GM18861 (cell line): ENCODE measurements around the gene UGDH.
"Not testable (repeated sequence)": the region's sequence is repeated elsewhere in the genome, so short reads cannot be mapped to it uniquely, and the experiment has no call there.

Experiments used
- ATAC-seq: cut with Tn5 transposase; IDR thresholded peaks from one replicate; pipeline ENCODE4 v1.9.1; 2021; ENCODE audit not compliant: unreplicated experiment

Gene UGDH

GRCh38 chr4:39527296-39528060, at the start of gene UGDH:
Gene UGDH, minus strand, starts transcription at chr4:39527439. Its CDS starts 5,927 bp downstream, at chr4:39521512.
- peak; percentile 90 for ATAC-seq

DNA sequence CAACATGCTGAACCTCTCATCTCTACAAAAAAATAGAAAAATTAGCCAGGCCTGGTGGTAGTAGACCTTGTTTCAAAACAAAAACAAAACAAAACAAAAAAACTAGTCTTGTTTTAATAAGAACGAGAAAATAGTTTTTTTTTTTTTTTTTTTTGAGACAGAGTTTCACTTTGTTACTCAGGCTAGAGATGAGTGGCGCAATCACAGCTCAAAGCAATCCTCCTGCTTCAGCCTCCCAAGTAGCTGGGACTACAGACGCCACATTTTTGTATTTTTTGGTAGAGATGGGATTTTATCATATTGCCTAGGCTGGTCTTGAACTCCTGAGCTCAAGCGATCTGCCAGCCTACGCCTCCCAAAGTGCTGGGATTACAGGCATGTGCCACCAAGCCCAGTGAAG, 47.7 kb upstream of the UGDH start:
- no peak for ATAC-seq

DNA sequence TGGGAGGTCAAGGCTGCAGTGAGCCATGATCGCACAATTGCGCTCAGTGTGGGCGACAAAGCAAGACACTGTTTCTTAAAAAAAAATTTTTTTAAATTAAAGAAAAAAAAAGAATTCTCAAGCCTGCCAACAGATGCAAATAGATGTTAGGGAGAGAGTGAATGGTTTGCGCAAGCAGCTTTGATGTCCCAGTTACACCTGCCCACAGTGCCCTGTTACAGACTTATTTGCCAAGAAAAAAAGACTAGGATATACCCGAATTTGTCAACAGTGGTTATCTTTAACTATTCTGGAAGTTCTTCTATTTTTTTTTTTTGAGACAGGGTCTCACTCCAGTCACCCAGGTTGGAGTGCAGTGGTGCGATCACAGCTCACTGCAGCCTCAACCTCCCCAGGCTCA, 44.3 kb upstream of the UGDH start:
- no peak for ATAC-seq

- no peak for ATAC-seq
Observed at GRCh38 chr4:39571054-39571453, 43.8 kb upstream of the UGDH start.

DNA sequence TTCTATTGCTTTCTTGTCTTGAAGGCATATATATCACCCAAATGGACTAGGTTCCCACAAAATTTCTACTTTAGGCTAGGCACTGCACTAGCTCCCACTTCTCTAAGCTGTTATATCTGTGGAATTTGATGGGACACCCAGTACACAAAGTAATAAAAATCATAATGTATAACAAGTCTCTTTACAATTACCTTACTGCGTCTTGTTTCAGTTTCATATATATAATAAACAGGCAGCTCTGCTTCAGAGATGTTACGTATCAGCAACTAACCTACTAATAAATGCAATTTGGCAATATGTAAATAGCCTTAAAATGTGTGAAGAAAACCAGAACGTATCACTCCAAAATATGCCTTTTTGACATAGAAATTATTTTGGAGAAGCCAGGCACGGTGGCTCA, 42.0 kb upstream of the UGDH start:
- no peak for ATAC-seq

DNA sequence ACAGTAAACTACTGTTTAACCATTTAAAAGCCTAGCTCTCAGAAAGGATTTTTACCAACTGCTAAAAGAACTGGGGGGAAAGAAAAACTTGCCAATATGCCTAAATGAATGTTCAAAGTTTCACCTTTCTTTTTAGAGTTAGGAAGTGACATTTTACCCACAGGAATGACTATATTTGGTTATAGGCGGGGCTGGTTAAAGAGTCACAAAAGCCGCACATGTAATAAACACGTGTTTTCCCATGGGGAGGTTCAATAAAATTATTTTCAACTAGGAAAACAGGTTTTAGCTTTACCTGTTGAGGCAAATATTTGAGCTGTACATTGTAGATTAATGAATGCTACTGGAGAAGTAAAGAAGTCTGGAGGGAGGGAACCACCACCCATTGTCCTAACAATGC, 41.6 kb upstream of the UGDH start:
- ATAC-seq = no peak

GRCh38 chr4:39565878-39566600, 38.8 kb upstream of the UGDH start:
- no peak for ATAC-seq

GRCh38 chr4:39563346-39563847, 36.2 kb upstream of the UGDH start:
- ATAC-seq = no peak

DNA sequence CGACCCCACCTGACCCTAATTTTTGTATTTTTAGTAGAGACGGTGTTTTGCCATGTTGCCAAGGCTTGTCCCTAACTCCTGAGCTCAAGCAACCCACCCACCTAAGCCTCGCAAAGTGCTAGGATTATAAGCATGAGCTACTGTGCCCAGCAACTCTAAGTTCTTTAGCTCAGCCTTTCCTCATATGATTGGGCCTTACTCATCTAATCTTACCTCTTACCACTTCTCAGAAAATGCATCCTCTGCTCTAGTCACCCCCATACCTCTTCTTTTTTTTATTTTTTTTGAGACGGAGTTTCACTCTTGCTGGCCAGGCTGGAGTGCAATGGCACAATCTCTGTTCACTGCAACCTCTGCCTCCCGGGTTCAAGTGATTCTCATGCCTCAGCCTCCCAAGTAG, 35.6 kb upstream of the UGDH start:
- no peak for ATAC-seq

DNA sequence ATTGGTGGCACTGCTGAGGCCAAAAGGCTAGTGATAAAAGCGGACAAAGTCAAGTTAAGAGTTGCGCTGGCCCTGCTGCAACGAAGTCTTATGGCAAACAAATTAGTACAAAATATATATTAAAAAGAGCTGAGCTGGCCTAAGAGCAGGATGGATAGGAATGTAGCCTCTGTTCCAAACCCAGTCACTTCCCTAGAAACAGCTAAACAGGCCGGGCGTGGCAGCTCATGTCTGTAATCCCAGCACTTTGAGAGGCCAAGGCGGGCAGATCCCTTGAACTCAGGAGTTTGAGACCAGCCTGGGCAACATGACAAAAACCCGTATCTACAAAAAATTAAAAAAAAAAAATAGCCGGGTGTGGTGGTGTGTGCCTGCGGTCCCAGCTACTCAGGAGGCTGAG, 32.4 kb upstream of the UGDH start:
- ATAC-seq = no peak

- ATAC-seq = no peak
Observed at GRCh38 chr4:39555472-39555871, 28.2 kb upstream of the UGDH start.

DNA sequence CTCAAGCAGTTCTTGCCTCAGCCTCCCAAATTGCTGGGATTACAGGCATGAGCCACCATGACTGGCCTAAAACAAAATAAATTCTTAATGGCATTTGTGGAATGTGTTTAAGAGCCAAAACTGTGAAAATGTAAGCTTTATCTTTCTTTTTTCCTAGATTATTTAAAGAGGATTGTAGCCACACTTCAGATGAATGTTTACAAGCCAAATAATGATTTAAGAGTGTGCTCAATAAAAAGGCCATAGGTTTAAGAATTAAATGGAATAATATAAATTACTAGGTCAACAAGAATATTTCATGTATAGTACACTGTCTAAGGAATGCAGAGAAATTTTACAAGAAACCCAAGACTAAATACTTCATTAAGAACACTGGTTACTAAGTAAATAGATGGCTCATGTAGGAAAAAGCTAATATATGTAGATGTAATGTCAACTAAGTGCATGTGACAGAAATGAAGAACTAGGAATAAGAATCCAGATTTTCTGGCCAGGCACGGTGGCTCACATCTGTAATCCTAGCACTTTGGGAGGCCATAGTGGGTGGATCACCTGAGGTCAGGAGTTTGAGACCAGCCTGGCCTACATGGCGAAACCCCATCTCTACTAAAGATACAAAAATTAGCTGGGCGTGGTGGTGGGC, 21.3 kb upstream of the UGDH start:
- no peak for ATAC-seq

DNA sequence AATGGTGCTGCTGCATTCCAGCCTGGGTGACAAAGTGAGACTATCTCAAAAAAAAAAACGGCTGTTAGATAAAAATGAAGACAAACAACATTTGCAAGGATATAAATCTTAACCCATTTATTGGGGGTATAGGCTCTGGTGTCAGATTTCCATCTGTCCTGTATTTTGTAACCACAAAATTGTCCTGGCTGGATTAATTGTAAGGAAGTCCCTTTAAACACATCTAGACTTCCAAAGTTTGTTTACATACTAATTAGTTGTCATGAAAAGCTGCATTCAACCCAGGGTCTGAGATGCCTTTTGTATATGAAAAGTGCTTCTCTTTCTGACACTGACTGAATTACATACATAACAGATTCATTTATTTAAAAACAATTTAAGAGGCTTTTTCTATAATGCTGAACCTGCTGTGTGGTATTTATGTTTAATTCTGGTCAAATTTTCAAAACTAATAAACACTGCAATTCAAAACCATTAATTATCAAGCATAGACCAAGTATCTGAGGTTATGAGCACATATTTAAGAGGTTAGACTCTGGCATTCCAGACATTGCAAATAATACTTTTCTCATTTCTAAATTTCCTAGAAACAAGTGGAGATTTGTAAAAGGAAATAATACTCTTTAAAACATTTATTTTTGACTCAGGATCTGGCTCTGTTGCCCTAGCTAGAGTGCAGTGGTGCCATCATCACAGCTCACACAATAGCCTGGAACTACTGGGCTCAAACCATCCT, 17.5 kb upstream of the UGDH start:
- ATAC-seq = no peak

- ATAC-seq = not testable (repeated sequence)
Observed at GRCh38 chr4:39544080-39544479, 16.8 kb upstream of the UGDH start.

DNA sequence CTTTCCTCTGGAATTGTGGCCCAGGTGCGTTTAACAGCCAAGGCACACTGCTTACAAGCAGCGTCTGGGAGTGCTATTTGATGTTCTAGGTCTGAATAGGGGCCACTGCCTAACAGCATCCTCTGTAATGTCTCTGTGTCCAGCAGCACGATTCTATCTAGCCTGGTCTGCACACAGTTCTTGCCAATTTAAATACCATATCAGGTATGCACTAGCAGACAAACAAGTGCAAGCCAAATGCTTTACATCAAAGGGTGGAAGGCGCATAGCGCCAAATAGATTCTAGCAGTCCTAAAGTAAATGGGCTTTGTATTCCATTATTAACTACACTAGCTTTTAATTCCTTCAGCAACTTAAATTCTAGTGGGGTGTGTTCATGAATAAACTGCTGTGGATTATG, 15.8 kb upstream of the UGDH start:
- ATAC-seq = no peak

DNA sequence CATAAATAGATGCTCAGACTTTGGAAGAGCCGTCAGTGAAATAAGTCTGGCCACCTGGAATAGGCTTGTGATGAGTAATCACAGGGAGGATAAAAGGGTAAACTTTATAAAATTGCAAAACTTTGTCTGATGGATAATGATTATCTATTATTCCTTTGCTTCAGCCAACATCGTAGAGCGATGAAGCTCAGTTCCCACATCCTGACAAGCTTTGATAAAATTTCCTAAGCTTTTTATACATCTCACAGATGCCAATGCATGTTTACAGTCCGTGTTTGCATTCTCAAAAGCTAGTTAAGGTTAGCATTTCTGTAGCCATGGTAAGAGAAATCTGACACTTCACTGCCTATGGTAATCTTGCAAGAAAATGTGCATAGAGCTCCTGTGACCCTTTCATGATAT, 15.4 kb upstream of the UGDH start:
- ATAC-seq = no peak

DNA sequence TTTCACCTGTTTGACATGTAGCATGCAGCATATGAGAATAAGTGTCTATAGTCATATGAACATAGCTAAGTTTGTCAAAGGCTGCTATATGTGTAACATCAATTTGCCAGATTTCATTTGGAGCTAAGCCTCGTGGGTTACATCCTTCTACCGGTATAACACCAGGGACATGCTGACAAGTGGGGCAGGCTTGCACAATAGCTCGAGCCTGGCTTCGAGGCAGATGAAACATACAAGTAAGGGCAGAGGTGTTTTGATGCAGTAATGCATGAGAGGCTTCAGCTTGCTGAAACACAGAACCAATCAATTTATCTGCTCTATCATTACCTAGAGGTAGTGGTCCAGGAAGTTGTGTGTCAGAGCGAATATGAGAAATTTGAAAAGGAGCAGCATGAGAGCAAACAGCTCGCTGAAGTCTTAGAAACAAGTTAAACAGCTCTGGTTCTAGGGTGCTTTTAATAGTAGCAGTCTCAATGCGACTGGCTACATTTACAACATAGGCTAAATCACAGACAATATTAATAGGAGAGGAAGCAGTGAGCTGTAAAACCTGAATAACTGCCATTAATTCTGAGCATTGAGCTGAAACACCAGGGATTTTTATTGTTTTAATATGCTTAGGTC, 14.9 kb upstream of the UGDH start:
- no peak for ATAC-seq

DNA sequence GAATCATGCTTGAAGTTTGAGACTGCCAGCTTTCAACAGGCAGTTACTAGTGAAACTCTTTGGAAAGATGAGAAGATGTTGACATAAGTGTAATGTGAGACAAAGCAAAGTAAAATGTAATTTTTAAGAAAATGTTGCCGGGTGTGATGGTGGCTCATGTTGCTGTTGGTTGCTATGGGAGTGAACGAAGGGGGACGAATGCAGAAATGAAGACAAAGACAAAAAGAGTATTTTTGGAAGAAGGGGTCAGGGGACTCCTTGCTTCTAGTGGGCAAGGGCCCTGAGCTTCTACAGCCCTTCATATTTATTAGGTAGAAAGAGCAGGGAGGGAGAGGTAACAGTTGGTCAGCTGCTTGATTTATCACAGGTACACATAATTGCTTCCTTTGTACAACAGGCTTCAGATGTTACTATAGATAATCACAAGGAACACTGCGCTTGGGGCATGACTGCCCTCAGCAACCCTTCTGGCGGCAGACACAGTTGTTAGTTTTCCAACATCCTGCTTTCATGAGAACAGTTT, 11.9 kb upstream of the UGDH start:
- ATAC-seq = no peak

DNA sequence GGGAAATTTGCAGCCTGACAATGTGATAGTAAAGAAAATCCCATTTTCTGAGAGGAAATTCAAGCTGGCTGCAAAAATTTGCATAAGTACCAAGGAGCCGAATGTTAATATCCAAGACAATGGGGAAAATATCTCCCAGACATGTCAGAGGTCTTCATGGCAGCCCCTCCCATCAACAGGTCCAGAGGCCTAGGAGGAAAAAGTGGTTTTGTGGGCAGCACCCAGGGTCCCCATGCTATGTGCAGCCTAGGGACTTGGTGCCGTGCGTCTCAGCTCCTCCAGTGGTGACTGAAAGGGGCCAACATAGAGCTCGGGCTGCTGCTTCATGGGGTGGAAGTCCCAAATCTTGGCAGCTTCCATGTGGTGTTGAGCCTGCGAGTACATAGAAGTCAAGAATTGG, 6.3 kb upstream of the UGDH start:
- no peak for ATAC-seq

DNA sequence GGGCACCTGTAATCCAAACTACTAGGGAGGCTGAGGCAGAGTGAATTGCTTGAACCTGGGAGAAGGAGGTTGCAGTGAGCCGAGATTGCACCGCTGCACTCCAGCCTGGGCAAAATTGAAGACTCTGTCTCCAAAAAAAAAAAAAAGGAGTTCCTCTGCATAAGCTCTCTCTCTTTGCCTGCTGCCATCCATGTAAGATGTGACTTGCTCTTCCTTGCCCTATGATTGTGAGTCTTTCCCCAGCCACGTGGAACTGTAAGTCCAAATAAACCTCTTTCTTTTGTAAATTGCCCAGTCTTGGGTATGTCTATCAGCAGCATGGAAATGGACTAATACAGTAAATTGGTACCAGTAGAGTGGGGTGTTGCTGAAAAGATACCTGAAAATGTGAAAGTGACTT, 5.0 kb upstream of the UGDH start:
- not testable (repeated sequence) for ATAC-seq

DNA sequence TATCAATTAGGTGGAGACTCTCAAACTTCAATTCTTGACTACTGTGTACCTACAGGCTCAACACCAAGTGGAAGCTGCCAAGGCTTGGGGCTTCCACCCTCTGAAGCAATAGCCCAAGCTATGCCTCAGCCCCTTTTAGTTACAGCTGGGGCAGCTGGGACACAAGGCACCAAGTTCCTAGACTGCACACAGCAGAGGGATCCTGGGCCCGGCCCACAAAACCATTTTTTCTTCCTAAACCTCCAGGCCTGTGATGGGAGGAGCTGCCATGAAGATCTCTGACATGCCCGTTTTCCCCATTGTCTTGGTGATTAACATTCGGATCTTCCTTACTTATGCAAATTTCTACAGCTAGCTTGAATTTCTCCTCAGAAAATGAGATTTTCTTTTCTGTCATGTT, 3.4 kb upstream of the UGDH start:
- ATAC-seq = no peak
